ENCODE results near the gene DPP4. TPM values are rescaled to one million over a fixed set of nuclear protein-coding genes. Genes with fewer than 3 reads are reported as not detected.

DPP4 gene
- total RNA-seq, 1 donor from 2014 or later = 0.82 TPM

- no peak for DNase-seq (ENCODE audit: low read depth, low spot score)
- no peak for TF ChIP-seq CTCF (conservative IDR thresholded peaks at IDR 0.05)
- Mint-ChIP-seq H3K4me3 (no peak overlapping the region), H3K4me1 (peaks cover 11% of the 10 kb centered on the region), H3K27me3 (ENCODE audit: low read depth) (no peaks in the 10 kb centered on the region), H3K27ac (ENCODE audit: unreplicated experiment) (no peak overlapping the region), H3K9me3 (no peaks in the 10 kb centered on the region), H3K36me3 (ENCODE audit: low read depth) (no peaks in the 10 kb centered on the region)
Measured at GRCh38 chr2:161994761-161995520, 79.1 kb downstream of the DPP4 start.

GRCh38 chr2:161992531-161992930, 81.5 kb downstream of the DPP4 start:
- peaks cover 4% of the 10 kb centered on the region for H3K4me1 Mint-ChIP-seq
- H3K36me3 Mint-ChIP-seq (ENCODE audit: low read depth) = no peaks in the 10 kb centered on the region
- no peak overlapping the region for H3K4me3 Mint-ChIP-seq
- no peaks in the 10 kb centered on the region for H3K27me3 Mint-ChIP-seq (ENCODE audit: low read depth)
- no peak for TF ChIP-seq CTCF (conservative IDR thresholded peaks at IDR 0.05)
- no peak overlapping the region for H3K27ac Mint-ChIP-seq (ENCODE audit: unreplicated experiment)
- H3K9me3 Mint-ChIP-seq = no peaks in the 10 kb centered on the region
- no peak for DNase-seq (ENCODE audit: low read depth, low spot score)

- Mint-ChIP-seq H3K4me1 (peaks cover 4% of the 10 kb centered on the region), H3K27me3 (ENCODE audit: low read depth) (no peaks in the 10 kb centered on the region), H3K36me3 (ENCODE audit: low read depth) (no peaks in the 10 kb centered on the region), H3K4me3 (no peak overlapping the region), H3K27ac (ENCODE audit: unreplicated experiment) (no peak overlapping the region), H3K9me3 (no peaks in the 10 kb centered on the region)
- no peak for TF ChIP-seq CTCF (conservative IDR thresholded peaks at IDR 0.05)
- no peak for DNase-seq (ENCODE audit: low read depth, low spot score)
Measured at GRCh38 chr2:161991991-161992390, 82.0 kb downstream of the DPP4 start.

- Mint-ChIP-seq H3K27ac (ENCODE audit: unreplicated experiment) (no peak overlapping the region), H3K4me1 (peaks cover 4% of the 10 kb centered on the region), H3K4me3 (no peak overlapping the region), H3K27me3 (ENCODE audit: low read depth) (no peaks in the 10 kb centered on the region), H3K36me3 (ENCODE audit: low read depth) (no peaks in the 10 kb centered on the region), H3K9me3 (no peaks in the 10 kb centered on the region)
- no peak for DNase-seq (ENCODE audit: low read depth, low spot score)
- no peak for TF ChIP-seq CTCF (conservative IDR thresholded peaks at IDR 0.05)
Measured at GRCh38 chr2:161990741-161991140, 83.3 kb downstream of the DPP4 start.

GRCh38 chr2:161990036-161990435, 84.0 kb downstream of the DPP4 start:
- TF ChIP-seq CTCF (conservative IDR thresholded peaks at IDR 0.05) = no peak
- no peak overlapping the region for H3K27ac Mint-ChIP-seq (ENCODE audit: unreplicated experiment)
- no peaks in the 10 kb centered on the region for H3K36me3 Mint-ChIP-seq (ENCODE audit: low read depth)
- no peaks in the 10 kb centered on the region for H3K9me3 Mint-ChIP-seq
- DNase-seq (ENCODE audit: low read depth, low spot score) = no peak
- H3K4me1 Mint-ChIP-seq = peaks cover 4% of the 10 kb centered on the region
- H3K27me3 Mint-ChIP-seq (ENCODE audit: low read depth) = no peaks in the 10 kb centered on the region
- H3K4me3 Mint-ChIP-seq = no peak overlapping the region

Data from neural crest cell (in vitro differentiated cells).